Esophagus muscularis mucosa (tissue), 4 donors: ENCODE data around the gene SLC45A3. TPM values are rescaled to one million over a fixed set of nuclear protein-coding genes. Genes with fewer than 3 reads are reported as not detected.
A peak's percentile ranks its signal among the peaks of the same experiment; 100 is the strongest.

Experiments
- DNase-seq: peaks from one replicate; pipeline ENCODE4 v3.0.0-alpha.2; 2017; ENCODE audit errors: extremely low spot score
- H3K27ac ChIP-seq, 4 donors: fragments of 200-600 bp; sonication (generic); replicated peaks in 1 of 4; 1 replicate in 3 of 4; 2 replicates in 1 of 4; pipeline ENCODE4 v1.5.1; 2016 to 2019; ENCODE audit warnings: mild to moderate bottlenecking in 1 of 4
- H3K27me3 ChIP-seq, 4 donors: fragments of 200-600 bp; sonication (generic); one replicate each; pipeline versions ENCODE4 v1.5.1 to v1.6.0; 2016 to 2019
- H3K36me3 ChIP-seq, 4 donors: fragments of 200-600 bp; sonication (generic); one replicate each; pipeline ENCODE4 v1.5.1; 2016 to 2019
- H3K4me1 ChIP-seq, 4 donors: fragments of 200-600 bp; sonication (generic); one replicate each; pipeline ENCODE4 v1.5.1; 2016 to 2019
- H3K4me3 ChIP-seq, 4 donors: fragments of 200-600 bp; sonication (generic); 1 replicate in 2 of 4; 2 replicates in 2 of 4; pipeline ENCODE4 v1.5.1; 2016 to 2019; ENCODE audit warnings: mild to moderate bottlenecking in 4 of 4, moderate library complexity in 1 of 4
- H3K9me3 ChIP-seq, 4 donors: fragments of 200-600 bp; sonication (generic); 1 replicate in 3 of 4; 2 replicates in 1 of 4; pipeline ENCODE4 v1.5.1; 2016 to 2019
- CTCF ChIP-seq, 3 experiments: fragments of 200-600 bp in 2 of 3; fragments of 450-650 bp in 1 of 3; sonication (generic) in 2 of 3; IDR thresholded peaks; one replicate each; pipeline ENCODE4 v1.5.1; 2017 to 2019; ENCODE audit warnings: antibody characterized with exemption in 3 of 3, mild to moderate bottlenecking in 2 of 3, moderate library complexity in 1 of 3
- EP300 ChIP-seq: sonication (generic); formaldehyde crosslinking; IDR thresholded peaks from one replicate; pipeline ENCODE4 v1.6.1; 2017; ENCODE audit warnings: antibody characterized with exemption
- POLR2A ChIP-seq: fragments of 450-650 bp; IDR thresholded peaks from one replicate; pipeline ENCODE4 v1.6.1; 2017; ENCODE audit warnings: antibody characterized with exemption, moderate library complexity, mild to moderate bottlenecking, low read depth
- POLR2AphosphoS5 ChIP-seq, 2 donors: sonication (generic); formaldehyde crosslinking; IDR thresholded peaks; one replicate each; pipeline ENCODE4 v1.6.1; 2017; ENCODE audit warnings: antibody characterized with exemption in 2 of 2
- WGBS: methylation state at CpG from one replicate; pipeline ENCODE4 v1.1.5; 2018; 5-methylcytosine and 5-hydroxymethylcytosine counted together
- intact Hi-C: fragments of 100-400 bp; cut with DNase I; formaldehyde crosslinking; loops from one replicate; pipeline ENCODE4 v1.15.1; 2023
- total RNA-seq, 4 donors: library from RNA; depleted of rRNA; stranded (reverse); fragments of >200 nt; gene quantifications; one replicate each; pipeline versions ENCODE4 v1.1.0 to v1.2.1, GENCODE V29; 2016

SLC45A3 gene
- total RNA-seq, 4 donors from 2014 or later = 0.86 to 1.7 (median 1.1) TPM

GRCh38 chr1:205631768-205632668 is 48.3 kb downstream of the SLC45A3 start, which contains the start of gene ELK4:
ELK4 (minus strand) TSS chr1:205632011; CDS start chr1:205623882, 8,129 bp downstream.
- peak; percentile 97 to 98 for TF ChIP-seq POLR2AphosphoS5 (IDR thresholded peaks at IDR 0.05)
- TF ChIP-seq EP300 = no peak
- peak; percentile 74 to 87 (median 75) for TF ChIP-seq CTCF (IDR thresholded peaks at IDR 0.05)
- TF ChIP-seq POLR2A = peak; percentile 70
- no peaks in the 10 kb centered on the region for H3K9me3 ChIP-seq
- WGBS = 5% methylated on average over 7 of the region's 83 CpGs
- peak; percentile 99 for DNase-seq
- H3K27me3 ChIP-seq = no peaks in the 10 kb centered on the region
- H3K36me3 ChIP-seq = no peaks in the 10 kb centered on the region
- intact Hi-C loops = loop anchor here (1.0 kb wide), 1 partner anchor 38 kb away; no protein-coding TSS in a partner anchor
- H3K4me3 ChIP-seq = peak within 1 kb of the TSS; percentile 73 to 89 (median 81)
- H3K4me1 ChIP-seq = peaks cover 32 to 47% (median 39%) of the 10 kb centered on the region in 4 donors
- H3K27ac ChIP-seq = peak within 1 kb of the TSS; percentile 96 to 98 (median 96)

- WGBS = under 1% methylated on average over 30 of the region's 81 CpGs
- Histone ChIP-seq H3K27ac (peak overlapping the region; percentile 96 to 98 (median 96)), H3K36me3 (no peaks in the 10 kb centered on the region), H3K9me3 (no peaks in the 10 kb centered on the region), H3K4me1 (peaks cover 34 to 50% (median 36%) of the 10 kb centered on the region in 4 donors), H3K4me3 (peak overlapping the region; percentile 73 to 89 (median 81)), H3K27me3 (no peaks in the 10 kb centered on the region)
- TF ChIP-seq POLR2A (no peak), POLR2AphosphoS5 (IDR thresholded peaks at IDR 0.05) (peak; percentile 16 to 52), EP300 (no peak), CTCF (IDR thresholded peaks at IDR 0.05) (no peak)
- intact Hi-C loops = no loop called here
- peak; percentile 92 for DNase-seq
Observed at GRCh38 chr1:205631010-205631767, 49.1 kb downstream of the SLC45A3 start.

DNA sequence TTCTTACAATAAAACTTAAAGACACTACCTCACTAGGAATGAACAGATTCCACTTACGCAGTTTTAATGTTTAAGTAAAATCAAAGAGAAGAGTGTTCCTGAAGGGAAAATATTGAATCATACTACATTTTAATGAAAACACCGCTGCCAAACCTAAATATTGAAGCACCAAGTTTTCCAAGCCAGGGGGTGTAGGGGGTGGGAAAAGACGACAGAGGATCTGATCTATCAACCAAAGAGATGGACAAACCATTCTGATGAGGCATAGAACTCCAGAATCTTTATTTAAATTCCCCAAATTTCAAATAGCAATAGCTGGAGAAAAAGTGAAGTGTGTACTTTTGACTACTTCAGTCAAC is 49.7 kb downstream of the SLC45A3 start:
- no peak for DNase-seq
- Histone ChIP-seq H3K9me3 (no peaks in the 10 kb centered on the region), H3K4me1 (peaks cover 34 to 56% (median 37%) of the 10 kb centered on the region in 4 donors), H3K4me3 (peak overlapping the region; percentile 73 to 89 (median 81)), H3K36me3 (no peaks in the 10 kb centered on the region), H3K27me3 (no peaks in the 10 kb centered on the region), H3K27ac (peak overlapping the region; percentile 96 to 98 (median 96))
- TF ChIP-seq CTCF (IDR thresholded peaks at IDR 0.05) (no peak), POLR2A (no peak), EP300 (no peak), POLR2AphosphoS5 (IDR thresholded peaks at IDR 0.05) (no peak)
- intact Hi-C loops = no loop called here
- 10% methylated on average over 3 of the region's 3 CpGs for WGBS

DNA sequence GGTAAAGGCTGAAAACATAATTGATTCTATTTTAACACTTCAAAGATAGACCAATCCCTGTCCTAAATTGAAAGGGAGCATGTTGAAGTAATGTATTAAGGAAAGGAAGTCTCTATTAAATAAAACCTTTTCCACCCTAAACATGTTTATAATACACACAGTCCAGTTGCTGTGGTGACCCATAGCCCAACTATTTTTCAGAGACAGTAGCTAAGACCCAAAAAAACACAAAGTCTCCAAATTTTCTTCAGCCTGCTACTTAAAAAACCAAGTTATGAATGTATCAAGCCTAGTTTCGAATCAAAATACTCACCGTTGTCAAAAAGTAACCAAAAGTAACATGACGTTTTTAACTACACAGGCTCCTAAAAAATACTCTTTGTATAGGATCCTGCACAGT is 50.1 kb downstream of the SLC45A3 start:
- 6% methylated on average over 3 of the region's 3 CpGs for WGBS

More for the DNA sequence above, 50.1 kb downstream of the SLC45A3 start:
- Histone ChIP-seq H3K27me3 (no peaks in the 10 kb centered on the region), H3K36me3 (no peaks in the 10 kb centered on the region), H3K4me1 (peaks cover 34 to 60% (median 37%) of the 10 kb centered on the region in 4 donors), H3K27ac (peak overlapping the region; percentile 96 to 98 (median 96)), H3K9me3 (no peaks in the 10 kb centered on the region), H3K4me3 (peak overlapping the region; percentile 73 to 89 (median 81))
- no peak for TF ChIP-seq POLR2A
- TF ChIP-seq POLR2AphosphoS5 (IDR thresholded peaks at IDR 0.05) = no peak
- TF ChIP-seq CTCF (IDR thresholded peaks at IDR 0.05) = no peak
- no peak for TF ChIP-seq EP300
- DNase-seq = no peak
- intact Hi-C loops = no loop called here
